ENCODE measurements around the gene SHD. TPM values are rescaled to one million over a fixed set of nuclear protein-coding genes. Genes with fewer than 3 reads are reported as not detected.

SHD gene
- total and polyA plus RNA-seq, 9 of the 15 experiments (the other 6 are each of a cell fraction or from before 2014, with no cell fraction given) = 0.05 to 0.62 (median 0.15) TPM; not detected in 5

- TF ChIP-seq ZFX (CRISPR knock-in tag; IDR thresholded peaks at IDR 0.05) = peak; percentile 90
- no peak for TF ChIP-seq GTF2F1 (IDR thresholded peaks at IDR 0.05; ENCODE audit: low read depth, low read length)
- TF ChIP-seq CHD2 (IDR thresholded peaks at IDR 0.05; ENCODE audit: low read depth, low read length) = peak; percentile 88
- no peak for TF ChIP-seq ZNF354B (CRISPR knock-in tag; IDR thresholded peaks at IDR 0.05)
- TF ChIP-seq NCOA6 (IDR thresholded peaks at IDR 0.05) = peak; percentile 54; the same call in 1 of the 2 replicates
- TF ChIP-seq MEF2D (tag; conservative IDR thresholded peaks at IDR 0.05; ENCODE audit: low read depth) = peak; percentile 30; the same call in 1 of the 2 replicates
- no peak for TF ChIP-seq NR2C2 (CRISPR knock-in tag; IDR thresholded peaks at IDR 0.05)
- peak; percentile 80 for TF ChIP-seq NR2C2 (tag; IDR thresholded peaks at IDR 0.05)
- peak; percentile 77; the same call in 1 of the 2 replicates for TF ChIP-seq MTA3 (IDR thresholded peaks at IDR 0.05; ENCODE audit: borderline replicate concordance)
- TF ChIP-seq SRF (CRISPR knock-in tag; IDR thresholded peaks at IDR 0.05) = peak in 1 of 2 experiments; percentile 34; a peak in 2 of 4 replicates
- peak; percentile 56; the same call in 1 of the 2 replicates for TF ChIP-seq JUN (IDR thresholded peaks at IDR 0.05; ENCODE audit: borderline replicate concordance, low read depth, low read length)
- TF ChIP-seq JUN (CRISPR knock-in tag; IDR thresholded peaks at IDR 0.05; ENCODE audit: borderline replicate concordance) = peak; percentile 18; the same call in 1 of the 2 replicates
- TF ChIP-seq USF2 (CRISPR knock-in tag; IDR thresholded peaks at IDR 0.05) = peak; percentile 38; the same call in 1 of the 2 replicates
- peak; percentile 20 to 86 (median 78) for TF ChIP-seq YY1 (IDR thresholded peaks at IDR 0.05; ENCODE audit: borderline replicate concordance in 1 of 3, control insufficient read depth in 1 of 3, extremely low read depth in 1 of 3, insufficient read depth in 3 of 3, insufficient read length in 1 of 3, insufficient replicate concordance in 2 of 3, low read depth in 1 of 3, low read length in 2 of 3)
- TF ChIP-seq MCM7 (IDR thresholded peaks at IDR 0.05) = no peak
- TF ChIP-seq SREBF1 (IDR thresholded peaks at IDR 0.05; ENCODE audit: borderline replicate concordance, low read depth, low read length) = peak; percentile 49; the same call in 1 of the 2 replicates
- no peak; the same call in 1 of the 2 replicates for TF ChIP-seq THAP7 (CRISPR knock-in tag; IDR thresholded peaks at IDR 0.05)
- TF ChIP-seq GABPA (tag; conservative IDR thresholded peaks at IDR 0.05; ENCODE audit: low read depth) = peak; percentile 99
- 0 out of 2 replicates have a peak, but pooled peaks have one; percentile 38 for TF ChIP-seq CREB3 (tag; conservative IDR thresholded peaks at IDR 0.05; ENCODE audit: low read depth)
- no peak for TF ChIP-seq ZSCAN29 (IDR thresholded peaks at IDR 0.05)
- peak; percentile 98 for TF ChIP-seq ZBTB12 (CRISPR knock-in tag; IDR thresholded peaks at IDR 0.05)
- TF ChIP-seq NBN (IDR thresholded peaks at IDR 0.05; ENCODE audit: low read depth) = peak; percentile 86
- 0 out of 2 replicates have a peak, but pooled peaks have one; percentile 43 for TF ChIP-seq ZBTB17 (CRISPR knock-in tag; IDR thresholded peaks at IDR 0.05)
- no peak for TF ChIP-seq ZNF586 (CRISPR knock-in tag; conservative IDR thresholded peaks at IDR 0.05)
Observed at GRCh38 chr19:4246767-4247593, 32.1 kb upstream of the SHD start, which contains the start of gene YJU2 (continued).
